ENCODE results near the gene LAMA2. TPM values are rescaled to one million over a fixed set of nuclear protein-coding genes. Genes with fewer than 3 reads are reported as not detected.

The LAMA2 gene
- total and polyA plus RNA-seq, 2 experiments from 2014 or later = 0.91 to 6.4 TPM

GRCh38 chr6:128930321-128930720 is 47.4 kb downstream of the LAMA2 start:
- Histone ChIP-seq H4K20me1 (replicated peaks; ENCODE audit: insufficient read depth) (no peaks in the 10 kb centered on the region), H3K36me3 (ENCODE audit: insufficient read depth) (no peaks in the 10 kb centered on the region), H3F3A (replicated peaks; ENCODE audit: low read depth) (no peaks in the 10 kb centered on the region), H3K27ac (ENCODE audit: low read depth) (no peak overlapping the region), H3K4me2 (no peak overlapping the region), H2AFZ (no peak overlapping the region), H3K79me2 (replicated peaks; ENCODE audit: insufficient read depth) (no peaks in the 10 kb centered on the region), H3K9me2 (ENCODE audit: insufficient read depth) (no peaks in the 10 kb centered on the region), H3K27me3 (ENCODE audit: insufficient read depth) (no peaks in the 10 kb centered on the region), H3K4me1 (ENCODE audit: insufficient read depth) (no peaks in the 10 kb centered on the region), H3K4me3 (no peak overlapping the region)
- DNase-seq (ENCODE audit: low spot score) (no peak), ATAC-seq (no peak)
- Mint-ChIP-seq H3K27me3 (ENCODE audit: insufficient read depth, low read depth, poor library complexity) (peaks cover 2% of the 10 kb centered on the region), H3K27ac (no peak overlapping the region), H3K9me3 (no peaks in the 10 kb centered on the region; the same call in 2 of the 3 replicates), H3K4me1 (no peaks in the 10 kb centered on the region), H3K4me3 (no peak overlapping the region), H3K36me3 (ENCODE audit: low read depth) (no peaks in the 10 kb centered on the region)
- TF ChIP-seq STAT1 (IDR thresholded peaks at IDR 0.05; ENCODE audit: unreplicated experiment) (no peak), NANOG (IDR thresholded peaks at IDR 0.05; ENCODE audit: borderline replicate concordance) (no peak), CTCF (conservative IDR thresholded peaks at IDR 0.05; ENCODE audit: low read depth in 2 of 2) (no peak), JUNB (IDR thresholded peaks at IDR 0.05; ENCODE audit: unreplicated experiment) (no peak), POLR2AphosphoS5 (IDR thresholded peaks at IDR 0.05; ENCODE audit: low read depth) (no peak), ZNF462 (CRISPR knock-in tag; IDR thresholded peaks at IDR 0.05) (no peak), ZNF331 (CRISPR knock-in tag; IDR thresholded peaks at IDR 0.05; ENCODE audit: low read depth) (no peak), EZH2 (IDR thresholded peaks at IDR 0.05; ENCODE audit: low read depth, unreplicated experiment) (no peak), EZH2phosphoT487 (IDR thresholded peaks at IDR 0.05; ENCODE audit: unreplicated experiment) (no peak), CREB1 (CRISPR knock-in tag; IDR thresholded peaks at IDR 0.05; ENCODE audit: low read depth) (no peak), REST (IDR thresholded peaks at IDR 0.05; ENCODE audit: unreplicated experiment) (no peak), ZNF114 (CRISPR knock-in tag; IDR thresholded peaks at IDR 0.05) (no peak), ETS1 (IDR thresholded peaks at IDR 0.05) (no peak)
